Medulla oblongata (tissue), 1 donor: ENCODE results near the gene LRP5.
A peak's percentile ranks its signal among the peaks of the same experiment; 100 is the strongest.

ENCODE experiments used
- DNase-seq: peaks from one replicate; pipeline ENCODE4 v3.0.0-alpha.2; 2015; ENCODE audit errors: extremely low spot score

Gene LRP5

GRCh38 chr11:68347345-68347744, 35.0 kb downstream of the LRP5 start:
- DNase-seq, result no peak

GRCh38 chr11:68347841-68348240, 35.5 kb downstream of the LRP5 start:
- no peak for DNase-seq

- no peak for DNase-seq
Observed at GRCh38 chr11:68349461-68350249, 37.3 kb downstream of the LRP5 start.

- no peak for DNase-seq
Observed at GRCh38 chr11:68350759-68351449, 38.5 kb downstream of the LRP5 start.

- no peak for DNase-seq
Observed at GRCh38 chr11:68351450-68352275, 39.3 kb downstream of the LRP5 start.

GRCh38 chr11:68352591-68352990, 40.2 kb downstream of the LRP5 start:
- DNase-seq, result no peak

GRCh38 chr11:68353118-68353517, 40.7 kb downstream of the LRP5 start:
- no peak for DNase-seq

GRCh38 chr11:68353669-68354068, 41.3 kb downstream of the LRP5 start:
- no peak for DNase-seq

- no peak for DNase-seq
Observed at GRCh38 chr11:68354148-68354872, 41.9 kb downstream of the LRP5 start.

GRCh38 chr11:68355471-68355870, 43.1 kb downstream of the LRP5 start:
- DNase-seq, result no peak

- DNase-seq, result no peak
Observed at GRCh38 chr11:68357568-68357967, 45.2 kb downstream of the LRP5 start.

- no peak for DNase-seq
Observed at GRCh38 chr11:68358416-68358815, 46.0 kb downstream of the LRP5 start.

GRCh38 chr11:68361702-68362101, 49.3 kb downstream of the LRP5 start:
- DNase-seq, result no peak

GRCh38 chr11:68362801-68363379, 50.5 kb downstream of the LRP5 start:
- no peak for DNase-seq

GRCh38 chr11:68363776-68364175, 51.4 kb downstream of the LRP5 start:
- no peak for DNase-seq

- no peak for DNase-seq
Observed at GRCh38 chr11:68364581-68364980, 52.2 kb downstream of the LRP5 start.

- no peak for DNase-seq
Observed at GRCh38 chr11:68365943-68366435, 53.6 kb downstream of the LRP5 start.

GRCh38 chr11:68367252-68367651, 54.9 kb downstream of the LRP5 start:
- DNase-seq, result no peak

GRCh38 chr11:68369756-68370155, 57.4 kb downstream of the LRP5 start:
- no peak for DNase-seq

GRCh38 chr11:68370211-68371111, 58.1 kb downstream of the LRP5 start:
- peak; percentile 30 for DNase-seq
